Peyer's patch (tissue), 4 donors: Measurements from ENCODE around the gene ULBP2. TPM values are rescaled to one million over a fixed set of nuclear protein-coding genes. Genes with fewer than 3 reads are reported as not detected.
"Not testable (repeated sequence)": the region's sequence is repeated elsewhere in the genome, so short reads cannot be mapped to it uniquely, and the experiment has no call there.

ENCODE experiments used
- DNase-seq, 3 donors: peaks; one replicate each; pipeline ENCODE4 v3.0.0-alpha.2; 2017 to 2019
- H3K27ac ChIP-seq, 4 donors: fragments of 200-600 bp; sonication (generic); one replicate each; pipeline ENCODE4 v1.5.1; 2016 to 2019
- H3K27me3 ChIP-seq, 2 donors: fragments of 200-600 bp; sonication (generic); one replicate each; pipeline ENCODE4 v1.5.1; 2019
- H3K36me3 ChIP-seq, 3 donors: fragments of 200-600 bp; sonication (generic); one replicate each; pipeline ENCODE4 v1.5.1; 2016 to 2019
- H3K4me1 ChIP-seq, 4 donors: fragments of 200-600 bp; sonication (generic); one replicate each; pipeline ENCODE4 v1.5.1; 2016 to 2019
- H3K4me3 ChIP-seq, 4 donors: fragments of 200-600 bp; sonication (generic); 1 replicate in 3 of 4; 2 replicates in 1 of 4; pipeline ENCODE4 v1.5.1; 2016 to 2019; ENCODE audit warnings: mild to moderate bottlenecking in 1 of 4
- H3K9me3 ChIP-seq, 4 donors: fragments of 200-600 bp; sonication (generic); one replicate each; pipeline ENCODE4 v1.5.1; 2016 to 2019; ENCODE audit warnings: mild to moderate bottlenecking in 1 of 4
- POLR2A ChIP-seq, 2 donors: fragments of 450-650 bp; IDR thresholded peaks; one replicate each; pipeline ENCODE4 v1.5.1; 2017; ENCODE audit warnings: antibody characterized with exemption in 2 of 2, mild to moderate bottlenecking in 2 of 2, moderate library complexity in 2 of 2
- total RNA-seq, 4 donors: library from RNA; depleted of rRNA; stranded (reverse); fragments of >200 nt; gene quantifications; one replicate each; pipeline ENCODE4 v1.1.0, GENCODE V29; 2016
- TF ChIP-seq, protein P1 (sequence below), 6 experiments: fragments of 450-650 bp in 4 of 6; fragments of 200-600 bp in 2 of 6; sonication (generic) in 1 of 6; IDR thresholded peaks; one replicate each; pipeline ENCODE4 v1.5.1; 2017 to 2019; ENCODE audit warnings: antibody characterized with exemption in 6 of 6, mild to moderate bottlenecking in 3 of 6, moderate library complexity in 1 of 6

ULBP2 gene
- total RNA-seq, 4 donors from 2014 or later: not detected

DNA sequence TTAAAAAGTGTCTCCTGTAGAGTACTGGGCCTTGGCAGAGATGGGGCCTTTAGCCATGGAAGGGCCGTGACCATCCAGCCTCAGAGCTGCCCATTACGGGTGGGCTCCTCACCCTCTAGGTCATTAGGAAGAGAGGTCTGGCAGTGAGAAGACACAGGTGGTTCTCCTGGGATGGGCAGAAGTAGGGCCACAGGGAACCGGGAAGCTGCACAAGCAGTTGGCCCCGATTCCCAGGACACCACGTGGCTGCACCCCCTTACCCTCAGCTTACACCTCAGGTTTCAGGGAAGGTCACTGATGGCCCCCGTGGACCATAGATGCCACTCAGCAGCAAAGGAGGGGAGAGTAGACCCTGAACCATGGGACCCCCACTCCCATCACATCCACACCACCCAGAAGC is 20.5 kb upstream of the ULBP2 start:
- Histone ChIP-seq H3K27ac (no peak overlapping the region), H3K9me3 (no peaks in the 10 kb centered on the region), H3K27me3 (no peaks in the 10 kb centered on the region), H3K4me3 (no peak overlapping the region), H3K4me1 (peaks cover 3 to 12% (median 9%) of the 10 kb centered on the region in 4 donors), H3K36me3 (no peaks in the 10 kb centered on the region)
- no peak for DNase-seq
- TF ChIP-seq, protein P1, sequence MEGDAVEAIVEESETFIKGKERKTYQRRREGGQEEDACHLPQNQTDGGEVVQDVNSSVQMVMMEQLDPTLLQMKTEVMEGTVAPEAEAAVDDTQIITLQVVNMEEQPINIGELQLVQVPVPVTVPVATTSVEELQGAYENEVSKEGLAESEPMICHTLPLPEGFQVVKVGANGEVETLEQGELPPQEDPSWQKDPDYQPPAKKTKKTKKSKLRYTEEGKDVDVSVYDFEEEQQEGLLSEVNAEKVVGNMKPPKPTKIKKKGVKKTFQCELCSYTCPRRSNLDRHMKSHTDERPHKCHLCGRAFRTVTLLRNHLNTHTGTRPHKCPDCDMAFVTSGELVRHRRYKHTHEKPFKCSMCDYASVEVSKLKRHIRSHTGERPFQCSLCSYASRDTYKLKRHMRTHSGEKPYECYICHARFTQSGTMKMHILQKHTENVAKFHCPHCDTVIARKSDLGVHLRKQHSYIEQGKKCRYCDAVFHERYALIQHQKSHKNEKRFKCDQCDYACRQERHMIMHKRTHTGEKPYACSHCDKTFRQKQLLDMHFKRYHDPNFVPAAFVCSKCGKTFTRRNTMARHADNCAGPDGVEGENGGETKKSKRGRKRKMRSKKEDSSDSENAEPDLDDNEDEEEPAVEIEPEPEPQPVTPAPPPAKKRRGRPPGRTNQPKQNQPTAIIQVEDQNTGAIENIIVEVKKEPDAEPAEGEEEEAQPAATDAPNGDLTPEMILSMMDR (IDR thresholded peaks at IDR 0.05): no peak
- no peak for TF ChIP-seq POLR2A (IDR thresholded peaks at IDR 0.05)

DNA sequence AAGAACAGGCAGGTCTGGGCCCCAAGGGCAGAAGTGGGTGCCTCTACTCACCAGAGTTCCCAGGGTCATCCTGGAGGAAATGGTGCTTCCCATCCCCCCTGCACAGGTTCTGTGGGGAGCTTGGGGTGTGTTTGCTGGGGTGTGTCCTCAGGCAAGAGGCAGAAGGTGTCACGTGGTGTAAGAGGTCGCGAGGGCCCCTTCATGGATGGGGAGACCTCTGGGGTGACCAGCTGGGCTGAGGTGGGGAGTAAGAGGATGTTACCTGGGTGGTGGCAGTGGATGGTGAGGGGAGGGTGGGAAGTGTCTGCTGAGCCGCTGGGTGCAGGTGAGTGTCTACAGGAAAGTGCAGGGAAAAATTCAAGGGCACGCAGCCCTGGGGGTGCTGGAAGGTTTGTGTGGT is 19.7 kb upstream of the ULBP2 start:
- H3K4me3 ChIP-seq, H3K36me3 ChIP-seq, H3K9me3 ChIP-seq, H3K27ac ChIP-seq, DNase-seq, H3K27me3 ChIP-seq: not testable (repeated sequence)
- peaks cover 3 to 12% (median 9%) of the 10 kb centered on the region in 4 donors for H3K4me1 ChIP-seq

DNA sequence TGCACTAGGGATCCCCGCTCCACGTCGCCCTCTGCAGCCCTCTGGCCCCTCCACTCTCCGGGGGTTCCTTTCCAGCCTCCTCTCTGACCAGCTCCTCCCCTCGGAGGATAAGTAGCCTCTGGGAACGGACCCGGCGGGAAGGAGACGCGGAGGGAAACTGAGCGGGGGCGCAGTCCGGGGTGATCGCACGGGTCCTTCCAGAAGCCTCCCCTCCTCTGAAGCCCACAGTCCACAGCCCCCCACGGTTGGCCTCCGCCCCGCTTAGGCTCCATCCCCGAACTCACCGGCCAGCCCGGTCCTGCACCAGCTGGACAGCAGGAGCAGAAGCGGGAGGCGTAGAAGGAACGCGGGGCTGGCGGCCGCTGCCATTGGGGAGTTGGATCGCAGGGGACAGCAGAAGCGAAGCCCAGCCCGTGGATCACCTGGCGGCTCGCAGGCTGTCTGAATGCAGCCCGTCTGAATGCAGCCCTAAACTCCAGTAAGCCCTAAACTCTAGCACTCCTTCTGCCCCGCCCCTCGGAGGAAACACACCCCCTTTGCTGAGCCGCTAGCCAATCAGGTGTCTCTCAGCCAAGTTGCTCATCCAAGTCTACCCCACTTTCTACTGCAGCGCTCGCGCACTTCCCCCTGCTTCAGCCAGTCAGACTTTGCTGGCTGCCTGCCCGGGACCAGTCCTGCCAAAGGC is 19.0 kb upstream of the ULBP2 start, which contains the start of gene RAET1G:
Gene RAET1G, minus strand, starts transcription at position 480 of the 685 bp plus-strand sequence. Its CDS starts 111 bp downstream, at position 369.
- H3K4me3 ChIP-seq: peak within 1 kb of the TSS; percentile 24 to 59 (median 47)
- H3K27ac ChIP-seq: no peak within 1 kb of the TSS
- H3K9me3 ChIP-seq: no peaks in the 10 kb centered on the region
- H3K27me3 ChIP-seq: no peaks in the 10 kb centered on the region
- peak; percentile 70 to 91 (median 81) for DNase-seq
- TF ChIP-seq, protein P1 (IDR thresholded peaks at IDR 0.05): no peak
- no peak for TF ChIP-seq POLR2A (IDR thresholded peaks at IDR 0.05)
- no peaks in the 10 kb centered on the region for H3K36me3 ChIP-seq
- peaks cover 3 to 12% (median 9%) of the 10 kb centered on the region in 4 donors for H3K4me1 ChIP-seq

GRCh38 chr6:149923327-149923986 is 18.4 kb upstream of the ULBP2 start:
- H3K4me1 ChIP-seq: peaks cover 3 to 12% (median 9%) of the 10 kb centered on the region in 4 donors
- H3K36me3 ChIP-seq: no peaks in the 10 kb centered on the region
- DNase-seq: no peak

DNA sequence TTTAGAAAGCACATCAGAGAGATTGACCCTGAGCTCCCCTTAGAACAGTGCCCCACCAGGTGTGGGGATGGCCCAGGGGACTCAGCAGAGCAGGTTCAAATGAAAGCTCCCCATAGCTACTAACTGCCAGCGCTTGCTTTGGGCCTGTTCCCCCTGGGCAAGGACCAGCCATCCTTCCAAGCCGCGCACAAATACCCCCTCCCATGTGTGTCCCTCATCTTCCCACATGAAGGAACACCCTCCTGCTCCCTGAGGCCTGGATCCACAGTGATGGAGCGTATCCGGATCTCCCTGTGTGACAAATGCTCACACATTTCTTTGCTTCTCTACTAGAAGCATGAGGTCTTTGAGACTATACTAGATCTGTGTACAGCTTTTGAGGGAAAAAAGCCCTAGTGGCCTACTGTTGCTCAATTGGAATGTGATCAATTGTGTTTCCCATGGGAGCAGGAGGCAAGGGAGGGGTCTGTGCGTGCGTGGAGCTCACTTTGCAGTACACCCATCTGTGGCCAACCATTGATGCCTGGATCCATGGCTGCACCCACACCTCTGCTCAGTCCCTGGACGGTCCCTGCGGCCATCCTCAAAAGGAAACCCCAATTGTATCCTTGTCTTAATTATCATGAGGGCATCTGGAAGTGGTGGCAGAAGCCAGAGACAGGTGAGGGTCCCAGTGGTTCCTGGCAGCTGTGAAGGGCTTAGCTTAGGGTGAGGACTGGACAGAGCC is 17.4 kb upstream of the ULBP2 start:
- peaks cover 3 to 12% (median 9%) of the 10 kb centered on the region in 4 donors for H3K4me1 ChIP-seq
- no peak overlapping the region for H3K4me3 ChIP-seq
- H3K36me3 ChIP-seq: no peaks in the 10 kb centered on the region
- no peak overlapping the region for H3K27ac ChIP-seq
- H3K9me3 ChIP-seq: no peaks in the 10 kb centered on the region
- no peaks in the 10 kb centered on the region for H3K27me3 ChIP-seq
- no peak for DNase-seq
- TF ChIP-seq, protein P1 (IDR thresholded peaks at IDR 0.05): no peak
- no peak for TF ChIP-seq POLR2A (IDR thresholded peaks at IDR 0.05)

More at GRCh38 chr6:149923327-149923986, 18.4 kb upstream of the ULBP2 start:
- Histone ChIP-seq H3K27ac (no peak overlapping the region), H3K9me3 (no peaks in the 10 kb centered on the region), H3K27me3 (no peaks in the 10 kb centered on the region), H3K4me3 (peak overlapping the region in 3 of 4 donors; percentile 39 to 59 (median 55))
- TF ChIP-seq, protein P1 (IDR thresholded peaks at IDR 0.05): no peak
- no peak for TF ChIP-seq POLR2A (IDR thresholded peaks at IDR 0.05)

DNA sequence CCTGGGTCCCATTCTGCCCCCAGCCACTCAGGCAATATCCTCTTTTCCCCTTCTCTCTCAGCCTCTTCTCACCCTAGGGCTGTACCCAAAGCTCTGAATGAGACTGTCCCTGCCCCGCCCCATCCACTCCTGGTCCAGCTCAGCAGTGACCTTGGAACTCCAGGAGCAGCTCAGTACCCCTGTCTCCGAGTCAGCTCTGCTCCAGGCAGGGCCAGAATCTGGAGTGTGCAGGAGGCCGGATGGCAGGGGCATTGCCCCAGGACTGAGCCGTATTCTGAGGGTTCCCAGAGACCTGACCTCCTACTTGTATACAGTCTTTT is 16.9 kb upstream of the ULBP2 start:
- no peak for TF ChIP-seq POLR2A (IDR thresholded peaks at IDR 0.05)
- TF ChIP-seq, protein P1 (IDR thresholded peaks at IDR 0.05): no peak
- H3K9me3 ChIP-seq: no peaks in the 10 kb centered on the region
- H3K4me1 ChIP-seq: peaks cover 3 to 12% (median 9%) of the 10 kb centered on the region in 4 donors
- no peak overlapping the region for H3K27ac ChIP-seq
- H3K36me3 ChIP-seq: no peaks in the 10 kb centered on the region
- DNase-seq: no peak
- no peaks in the 10 kb centered on the region for H3K27me3 ChIP-seq
- H3K4me3 ChIP-seq: no peak overlapping the region
